ENCODE data around the gene SDC1.
"Not testable (repeated sequence)": the region's sequence is repeated elsewhere in the genome, so short reads cannot be mapped to it uniquely, and the experiment has no call there.

The SDC1 gene

GRCh38 chr2:20247084-20247483, 22.2 kb upstream of the SDC1 start:
- Histone ChIP-seq H3K27me3 (no peaks in the 10 kb centered on the region), H3K4me3 (no peak overlapping the region), H3K9ac (no peak overlapping the region), H3K27ac (no peak overlapping the region), H3K4me2 (no peak overlapping the region), H3K9me3 (replicated peaks in 1 of 11) (no peaks in the 10 kb centered on the region), H3K36me3 (peaks cover 58 to 67% (median 62%) of the 10 kb centered on the region in 11 experiments), H3K4me1 (no peaks in the 10 kb centered on the region), H4K20me1 (peaks cover 0 to 5% (median 0%) of the 10 kb centered on the region in 11 experiments; a peak in 2 of 22 replicates)
- TF ChIP-seq Cebpa-rat (IDR thresholded peaks at IDR 0.05), result no peak

GRCh38 chr2:20243637-20244036, 18.7 kb upstream of the SDC1 start:
- H3K9ac ChIP-seq; H3K27me3 ChIP-seq; H3K4me1 ChIP-seq; H3K27ac ChIP-seq; H3K4me2 ChIP-seq; H3K4me3 ChIP-seq; H4K20me1 ChIP-seq; H3K9me3 ChIP-seq (replicated peaks in 1 of 11): not testable (repeated sequence)
- peaks cover 24 to 32% (median 28%) of the 10 kb centered on the region in 11 experiments for H3K36me3 ChIP-seq

- H3K36me3 ChIP-seq, result peaks cover 16 to 24% (median 20%) of the 10 kb centered on the region in 11 experiments
- no peak overlapping the region for H3K4me2 ChIP-seq
- H3K27me3 ChIP-seq, result no peaks in the 10 kb centered on the region
- H3K4me3 ChIP-seq, result no peak overlapping the region
- no peaks in the 10 kb centered on the region for H4K20me1 ChIP-seq
- no peaks in the 10 kb centered on the region for H3K4me1 ChIP-seq
- peaks cover 0 to 7% (median 6%) of the 10 kb centered on the region in 11 experiments; a peak in 17 of 22 replicates for H3K9me3 ChIP-seq (replicated peaks in 1 of 11)
- no peak for TF ChIP-seq Cebpa-rat (IDR thresholded peaks at IDR 0.05)
- H3K9ac ChIP-seq, result no peak overlapping the region
- no peak overlapping the region for H3K27ac ChIP-seq
Measured at GRCh38 chr2:20242727-20243377, 17.9 kb upstream of the SDC1 start.

- H3K4me1 ChIP-seq, result no peaks in the 10 kb centered on the region
- H3K4me3 ChIP-seq, result no peak overlapping the region
- H3K9me3 ChIP-seq (replicated peaks in 1 of 11), result peaks cover 0 to 12% (median 9%) of the 10 kb centered on the region in 11 experiments; a peak in 17 of 22 replicates
- H3K27ac ChIP-seq, result no peak overlapping the region
- H3K4me2 ChIP-seq, result no peak overlapping the region
- TF ChIP-seq Cebpa-rat (IDR thresholded peaks at IDR 0.05), result no peak
- H4K20me1 ChIP-seq, result no peaks in the 10 kb centered on the region
- no peaks in the 10 kb centered on the region for H3K27me3 ChIP-seq
- H3K9ac ChIP-seq, result no peak overlapping the region
- H3K36me3 ChIP-seq, result peaks cover 9 to 17% (median 13%) of the 10 kb centered on the region in 11 experiments; a peak in 20 of 22 replicates
Measured at GRCh38 chr2:20241973-20242726, 17.2 kb upstream of the SDC1 start.

GRCh38 chr2:20240291-20240690, 15.4 kb upstream of the SDC1 start:
- H3K36me3 ChIP-seq, H3K4me2 ChIP-seq, H3K27ac ChIP-seq, H3K27me3 ChIP-seq, H3K4me1 ChIP-seq, H4K20me1 ChIP-seq, H3K4me3 ChIP-seq, H3K9ac ChIP-seq: not testable (repeated sequence)
- H3K9me3 ChIP-seq (replicated peaks in 1 of 11), result peaks cover 0 to 12% (median 9%) of the 10 kb centered on the region in 11 experiments; a peak in 17 of 22 replicates

- Histone ChIP-seq H3K9me3 (replicated peaks in 1 of 11) (peaks cover 0 to 12% (median 9%) of the 10 kb centered on the region in 11 experiments; a peak in 17 of 22 replicates), H3K9ac (no peak overlapping the region), H3K36me3 (no peaks in the 10 kb centered on the region), H3K27me3 (no peaks in the 10 kb centered on the region), H4K20me1 (no peaks in the 10 kb centered on the region), H3K4me2 (no peak overlapping the region), H3K4me1 (peaks cover 0 to 6% (median 0%) of the 10 kb centered on the region in 10 experiments; a peak in 2 of 20 replicates), H3K27ac (no peak overlapping the region), H3K4me3 (no peak overlapping the region)
- no peak for TF ChIP-seq Cebpa-rat (IDR thresholded peaks at IDR 0.05)
Measured at GRCh38 chr2:20236496-20236895, 11.6 kb upstream of the SDC1 start.

GRCh38 chr2:20235655-20236305, 10.8 kb upstream of the SDC1 start:
- no peak for TF ChIP-seq Cebpa-rat (IDR thresholded peaks at IDR 0.05)
- Histone ChIP-seq H3K4me1 (peaks cover 0 to 6% (median 0%) of the 10 kb centered on the region in 10 experiments; a peak in 2 of 20 replicates), H3K4me2 (peak overlapping the region in 1 of 11 experiments; percentile 7; a peak in 1 of 22 replicates)

GRCh38 chr2:20234597-20234996, 9.7 kb upstream of the SDC1 start:
- not testable (repeated sequence) for H3K36me3 ChIP-seq, H3K9ac ChIP-seq, H3K27ac ChIP-seq, H3K4me3 ChIP-seq, H4K20me1 ChIP-seq, H3K27me3 ChIP-seq, H3K4me1 ChIP-seq, H3K4me2 ChIP-seq
- H3K9me3 ChIP-seq (replicated peaks in 1 of 11), result peaks cover 0 to 12% (median 9%) of the 10 kb centered on the region in 11 experiments; a peak in 17 of 22 replicates

More at GRCh38 chr2:20235655-20236305, 10.8 kb upstream of the SDC1 start:
- H3K27ac ChIP-seq, result no peak overlapping the region
- H3K9ac ChIP-seq, result no peak overlapping the region
- no peaks in the 10 kb centered on the region for H3K36me3 ChIP-seq
- H3K27me3 ChIP-seq, result no peaks in the 10 kb centered on the region
- H3K9me3 ChIP-seq (replicated peaks in 1 of 11), result peaks cover 0 to 12% (median 9%) of the 10 kb centered on the region in 11 experiments; a peak in 17 of 22 replicates
- H3K4me3 ChIP-seq, result no peak overlapping the region
- no peaks in the 10 kb centered on the region for H4K20me1 ChIP-seq

- no peak overlapping the region for H3K4me3 ChIP-seq
- TF ChIP-seq Cebpa-rat (IDR thresholded peaks at IDR 0.05), result no peak
- peaks cover 0 to 6% (median 0%) of the 10 kb centered on the region in 10 experiments; a peak in 2 of 20 replicates for H3K4me1 ChIP-seq
- H3K36me3 ChIP-seq, result no peaks in the 10 kb centered on the region
- peaks cover 0 to 5% (median 2%) of the 10 kb centered on the region in 11 experiments; a peak in 16 of 22 replicates for H3K9me3 ChIP-seq (replicated peaks in 1 of 11)
- H3K9ac ChIP-seq, result no peak overlapping the region
- no peak overlapping the region for H3K4me2 ChIP-seq
- H4K20me1 ChIP-seq, result no peaks in the 10 kb centered on the region
- no peak overlapping the region for H3K27ac ChIP-seq
- no peaks in the 10 kb centered on the region for H3K27me3 ChIP-seq
Measured at GRCh38 chr2:20232837-20233207, 7.9 kb upstream of the SDC1 start.
